Measurements from ENCODE around the gene DBN1. TPM values are rescaled to one million over a fixed set of nuclear protein-coding genes. Genes with fewer than 3 reads are reported as not detected.

The DBN1 gene
- total and polyA plus RNA-seq, 2 experiments from 2014 or later = 106 to 290 TPM

DNA sequence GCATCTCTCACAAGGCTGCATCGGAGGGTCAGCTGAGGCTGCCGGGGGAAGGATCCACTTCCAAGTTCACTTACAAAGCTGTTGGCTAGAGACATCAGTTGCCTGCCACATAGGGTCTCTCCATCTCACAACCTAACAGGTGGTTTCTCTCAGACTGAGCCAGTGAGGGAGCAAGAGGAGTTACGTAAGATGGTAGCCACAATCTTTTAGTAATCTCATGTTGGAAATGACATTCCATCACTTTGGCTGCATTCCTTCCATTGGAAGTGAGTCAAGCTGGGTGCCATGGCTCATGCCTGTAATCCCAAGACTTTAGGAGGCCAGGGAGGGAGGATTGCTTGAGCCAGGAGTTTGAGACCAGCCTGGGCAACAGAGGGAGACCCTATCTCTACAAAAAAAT, 54.4 kb downstream of the DBN1 start:
- no peak for DNase-seq (ENCODE audit: low spot score)
- H3F3A ChIP-seq (replicated peaks; ENCODE audit: low read depth) = no peaks in the 10 kb centered on the region
- Mint-ChIP-seq H3K27me3 (ENCODE audit: insufficient read depth, low read depth, poor library complexity) (peaks cover 12% of the 10 kb centered on the region), H3K27ac (no peak overlapping the region), H3K4me1 (0 out of 3 replicates have a peak, but pooled peaks cover 3% of the 10 kb centered on the region), H3K9me3 (no peaks in the 10 kb centered on the region; the same call in 2 of the 3 replicates), H3K4me3 (no peak overlapping the region), H3K36me3 (ENCODE audit: low read depth) (no peaks in the 10 kb centered on the region)
- no peak overlapping the region for H3K27ac ChIP-seq (ENCODE audit: low read depth)
- H4K20me1 ChIP-seq (replicated peaks; ENCODE audit: insufficient read depth) = no peaks in the 10 kb centered on the region
- H3K4me3 ChIP-seq = no peak overlapping the region
- peaks cover 7% of the 10 kb centered on the region; the same call in 1 of the 2 replicates for H3K9me2 ChIP-seq (ENCODE audit: insufficient read depth)
- H3K27me3 ChIP-seq (ENCODE audit: insufficient read depth) = 0 out of 2 replicates have a peak, but pooled peaks cover 5% of the 10 kb centered on the region
- ATAC-seq = no peak
- H3K79me2 ChIP-seq (replicated peaks; ENCODE audit: insufficient read depth) = no peaks in the 10 kb centered on the region
- no peaks in the 10 kb centered on the region for H3K36me3 ChIP-seq (ENCODE audit: insufficient read depth)
- TF ChIP-seq, protein P1, sequence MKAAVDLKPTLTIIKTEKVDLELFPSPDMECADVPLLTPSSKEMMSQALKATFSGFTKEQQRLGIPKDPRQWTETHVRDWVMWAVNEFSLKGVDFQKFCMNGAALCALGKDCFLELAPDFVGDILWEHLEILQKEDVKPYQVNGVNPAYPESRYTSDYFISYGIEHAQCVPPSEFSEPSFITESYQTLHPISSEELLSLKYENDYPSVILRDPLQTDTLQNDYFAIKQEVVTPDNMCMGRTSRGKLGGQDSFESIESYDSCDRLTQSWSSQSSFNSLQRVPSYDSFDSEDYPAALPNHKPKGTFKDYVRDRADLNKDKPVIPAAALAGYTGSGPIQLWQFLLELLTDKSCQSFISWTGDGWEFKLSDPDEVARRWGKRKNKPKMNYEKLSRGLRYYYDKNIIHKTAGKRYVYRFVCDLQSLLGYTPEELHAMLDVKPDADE (IDR thresholded peaks at IDR 0.05) = no peak
- TF ChIP-seq, protein P2, sequence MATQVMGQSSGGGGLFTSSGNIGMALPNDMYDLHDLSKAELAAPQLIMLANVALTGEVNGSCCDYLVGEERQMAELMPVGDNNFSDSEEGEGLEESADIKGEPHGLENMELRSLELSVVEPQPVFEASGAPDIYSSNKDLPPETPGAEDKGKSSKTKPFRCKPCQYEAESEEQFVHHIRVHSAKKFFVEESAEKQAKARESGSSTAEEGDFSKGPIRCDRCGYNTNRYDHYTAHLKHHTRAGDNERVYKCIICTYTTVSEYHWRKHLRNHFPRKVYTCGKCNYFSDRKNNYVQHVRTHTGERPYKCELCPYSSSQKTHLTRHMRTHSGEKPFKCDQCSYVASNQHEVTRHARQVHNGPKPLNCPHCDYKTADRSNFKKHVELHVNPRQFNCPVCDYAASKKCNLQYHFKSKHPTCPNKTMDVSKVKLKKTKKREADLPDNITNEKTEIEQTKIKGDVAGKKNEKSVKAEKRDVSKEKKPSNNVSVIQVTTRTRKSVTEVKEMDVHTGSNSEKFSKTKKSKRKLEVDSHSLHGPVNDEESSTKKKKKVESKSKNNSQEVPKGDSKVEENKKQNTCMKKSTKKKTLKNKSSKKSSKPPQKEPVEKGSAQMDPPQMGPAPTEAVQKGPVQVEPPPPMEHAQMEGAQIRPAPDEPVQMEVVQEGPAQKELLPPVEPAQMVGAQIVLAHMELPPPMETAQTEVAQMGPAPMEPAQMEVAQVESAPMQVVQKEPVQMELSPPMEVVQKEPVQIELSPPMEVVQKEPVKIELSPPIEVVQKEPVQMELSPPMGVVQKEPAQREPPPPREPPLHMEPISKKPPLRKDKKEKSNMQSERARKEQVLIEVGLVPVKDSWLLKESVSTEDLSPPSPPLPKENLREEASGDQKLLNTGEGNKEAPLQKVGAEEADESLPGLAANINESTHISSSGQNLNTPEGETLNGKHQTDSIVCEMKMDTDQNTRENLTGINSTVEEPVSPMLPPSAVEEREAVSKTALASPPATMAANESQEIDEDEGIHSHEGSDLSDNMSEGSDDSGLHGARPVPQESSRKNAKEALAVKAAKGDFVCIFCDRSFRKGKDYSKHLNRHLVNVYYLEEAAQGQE (IDR thresholded peaks at IDR 0.05; ENCODE audit: unreplicated experiment) = no peak
- TF ChIP-seq ZNF114 (CRISPR knock-in tag; IDR thresholded peaks at IDR 0.05) = no peak
- TF ChIP-seq EZH2phosphoT487 (IDR thresholded peaks at IDR 0.05; ENCODE audit: unreplicated experiment) = no peak
- no peak for TF ChIP-seq EZH2 (IDR thresholded peaks at IDR 0.05; ENCODE audit: low read depth, unreplicated experiment)
- no peak for TF ChIP-seq CREB1 (CRISPR knock-in tag; IDR thresholded peaks at IDR 0.05; ENCODE audit: low read depth)
- TF ChIP-seq JUNB (IDR thresholded peaks at IDR 0.05; ENCODE audit: unreplicated experiment) = no peak
- TF ChIP-seq, protein P3, sequence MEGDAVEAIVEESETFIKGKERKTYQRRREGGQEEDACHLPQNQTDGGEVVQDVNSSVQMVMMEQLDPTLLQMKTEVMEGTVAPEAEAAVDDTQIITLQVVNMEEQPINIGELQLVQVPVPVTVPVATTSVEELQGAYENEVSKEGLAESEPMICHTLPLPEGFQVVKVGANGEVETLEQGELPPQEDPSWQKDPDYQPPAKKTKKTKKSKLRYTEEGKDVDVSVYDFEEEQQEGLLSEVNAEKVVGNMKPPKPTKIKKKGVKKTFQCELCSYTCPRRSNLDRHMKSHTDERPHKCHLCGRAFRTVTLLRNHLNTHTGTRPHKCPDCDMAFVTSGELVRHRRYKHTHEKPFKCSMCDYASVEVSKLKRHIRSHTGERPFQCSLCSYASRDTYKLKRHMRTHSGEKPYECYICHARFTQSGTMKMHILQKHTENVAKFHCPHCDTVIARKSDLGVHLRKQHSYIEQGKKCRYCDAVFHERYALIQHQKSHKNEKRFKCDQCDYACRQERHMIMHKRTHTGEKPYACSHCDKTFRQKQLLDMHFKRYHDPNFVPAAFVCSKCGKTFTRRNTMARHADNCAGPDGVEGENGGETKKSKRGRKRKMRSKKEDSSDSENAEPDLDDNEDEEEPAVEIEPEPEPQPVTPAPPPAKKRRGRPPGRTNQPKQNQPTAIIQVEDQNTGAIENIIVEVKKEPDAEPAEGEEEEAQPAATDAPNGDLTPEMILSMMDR (conservative IDR thresholded peaks at IDR 0.05; ENCODE audit: low read depth in 2 of 2) = no peak
- TF ChIP-seq, protein P4, sequence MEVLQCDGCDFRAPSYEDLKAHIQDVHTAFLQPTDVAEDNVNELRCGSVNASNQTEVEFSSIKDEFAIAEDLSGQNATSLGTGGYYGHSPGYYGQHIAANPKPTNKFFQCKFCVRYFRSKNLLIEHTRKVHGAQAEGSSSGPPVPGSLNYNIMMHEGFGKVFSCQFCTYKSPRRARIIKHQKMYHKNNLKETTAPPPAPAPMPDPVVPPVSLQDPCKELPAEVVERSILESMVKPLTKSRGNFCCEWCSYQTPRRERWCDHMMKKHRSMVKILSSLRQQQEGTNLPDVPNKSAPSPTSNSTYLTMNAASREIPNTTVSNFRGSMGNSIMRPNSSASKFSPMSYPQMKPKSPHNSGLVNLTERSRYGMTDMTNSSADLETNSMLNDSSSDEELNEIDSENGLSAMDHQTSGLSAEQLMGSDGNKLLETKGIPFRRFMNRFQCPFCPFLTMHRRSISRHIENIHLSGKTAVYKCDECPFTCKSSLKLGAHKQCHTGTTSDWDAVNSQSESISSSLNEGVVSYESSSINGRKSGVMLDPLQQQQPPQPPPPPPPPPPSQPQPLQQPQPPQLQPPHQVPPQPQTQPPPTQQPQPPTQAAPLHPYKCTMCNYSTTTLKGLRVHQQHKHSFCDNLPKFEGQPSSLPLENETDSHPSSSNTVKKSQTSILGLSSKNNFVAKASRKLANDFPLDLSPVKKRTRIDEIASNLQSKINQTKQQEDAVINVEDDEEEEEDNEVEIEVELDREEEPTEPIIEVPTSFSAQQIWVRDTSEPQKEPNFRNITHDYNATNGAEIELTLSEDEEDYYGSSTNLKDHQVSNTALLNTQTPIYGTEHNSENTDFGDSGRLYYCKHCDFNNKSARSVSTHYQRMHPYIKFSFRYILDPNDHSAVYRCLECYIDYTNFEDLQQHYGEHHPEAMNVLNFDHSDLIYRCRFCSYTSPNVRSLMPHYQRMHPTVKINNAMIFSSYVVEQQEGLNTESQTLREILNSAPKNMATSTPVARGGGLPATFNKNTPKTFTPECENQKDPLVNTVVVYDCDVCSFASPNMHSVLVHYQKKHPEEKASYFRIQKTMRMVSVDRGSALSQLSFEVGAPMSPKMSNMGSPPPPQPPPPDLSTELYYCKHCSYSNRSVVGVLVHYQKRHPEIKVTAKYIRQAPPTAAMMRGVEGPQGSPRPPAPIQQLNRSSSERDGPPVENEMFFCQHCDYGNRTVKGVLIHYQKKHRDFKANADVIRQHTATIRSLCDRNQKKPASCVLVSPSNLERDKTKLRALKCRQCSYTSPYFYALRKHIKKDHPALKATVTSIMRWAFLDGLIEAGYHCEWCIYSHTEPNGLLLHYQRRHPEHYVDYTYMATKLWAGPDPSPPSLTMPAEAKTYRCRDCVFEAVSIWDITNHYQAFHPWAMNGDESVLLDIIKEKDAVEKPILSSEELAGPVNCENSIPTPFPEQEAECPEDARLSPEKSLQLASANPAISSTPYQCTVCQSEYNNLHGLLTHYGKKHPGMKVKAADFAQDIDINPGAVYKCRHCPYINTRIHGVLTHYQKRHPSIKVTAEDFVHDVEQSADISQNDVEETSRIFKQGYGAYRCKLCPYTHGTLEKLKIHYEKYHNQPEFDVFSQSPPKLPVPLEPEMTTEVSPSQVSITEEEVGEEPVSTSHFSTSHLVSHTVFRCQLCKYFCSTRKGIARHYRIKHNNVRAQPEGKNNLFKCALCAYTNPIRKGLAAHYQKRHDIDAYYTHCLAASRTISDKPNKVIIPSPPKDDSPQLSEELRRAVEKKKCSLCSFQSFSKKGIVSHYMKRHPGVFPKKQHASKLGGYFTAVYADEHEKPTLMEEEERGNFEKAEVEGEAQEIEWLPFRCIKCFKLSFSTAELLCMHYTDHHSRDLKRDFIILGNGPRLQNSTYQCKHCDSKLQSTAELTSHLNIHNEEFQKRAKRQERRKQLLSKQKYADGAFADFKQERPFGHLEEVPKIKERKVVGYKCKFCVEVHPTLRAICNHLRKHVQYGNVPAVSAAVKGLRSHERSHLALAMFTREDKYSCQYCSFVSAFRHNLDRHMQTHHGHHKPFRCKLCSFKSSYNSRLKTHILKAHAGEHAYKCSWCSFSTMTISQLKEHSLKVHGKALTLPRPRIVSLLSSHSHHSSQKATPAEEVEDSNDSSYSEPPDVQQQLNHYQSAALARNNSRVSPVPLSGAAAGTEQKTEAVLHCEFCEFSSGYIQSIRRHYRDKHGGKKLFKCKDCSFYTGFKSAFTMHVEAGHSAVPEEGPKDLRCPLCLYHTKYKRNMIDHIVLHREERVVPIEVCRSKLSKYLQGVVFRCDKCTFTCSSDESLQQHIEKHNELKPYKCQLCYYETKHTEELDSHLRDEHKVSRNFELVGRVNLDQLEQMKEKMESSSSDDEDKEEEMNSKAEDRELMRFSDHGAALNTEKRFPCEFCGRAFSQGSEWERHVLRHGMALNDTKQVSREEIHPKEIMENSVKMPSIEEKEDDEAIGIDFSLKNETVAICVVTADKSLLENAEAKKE (CRISPR knock-in tag; IDR thresholded peaks at IDR 0.05) = no peak
- no peak for TF ChIP-seq NANOG (IDR thresholded peaks at IDR 0.05; ENCODE audit: borderline replicate concordance)
- no peak for TF ChIP-seq POLR2AphosphoS5 (IDR thresholded peaks at IDR 0.05; ENCODE audit: low read depth)
- TF ChIP-seq ZNF331 (CRISPR knock-in tag; IDR thresholded peaks at IDR 0.05; ENCODE audit: low read depth) = no peak
- H3K4me2 ChIP-seq = no peak overlapping the region
- H3K4me1 ChIP-seq (ENCODE audit: insufficient read depth) = no peaks in the 10 kb centered on the region
- no peak overlapping the region for H2AFZ ChIP-seq
